Panc1 (cell line): Measurements from ENCODE around the gene SPATA33.

Experiments
- CTCF ChIP-seq: fragments of 450-650 bp; IDR thresholded peaks from 2 replicates; pipeline ENCODE4 v1.5.1; 2017; ENCODE audit warnings: mild to moderate bottlenecking
- POLR2AphosphoS5 ChIP-seq: IDR thresholded peaks from 2 replicates; pipeline ENCODE4 v1.6.1; 2012; ENCODE audit warnings: mild to moderate bottlenecking, low read depth, low read length, moderate library complexity
- SIN3A ChIP-seq: IDR thresholded peaks from 2 replicates; pipeline ENCODE4 v1.6.1; 2012; ENCODE audit warnings: low read depth, mild to moderate bottlenecking, low read length, moderate library complexity, borderline replicate concordance; ENCODE audit not compliant: insufficient read depth
- TCF7L2 ChIP-seq: IDR thresholded peaks from 2 replicates; pipeline ENCODE4 v1.6.1; 2011; ENCODE audit warnings: mild to moderate bottlenecking, low read depth, low read length, inconsistent platforms

- TF ChIP-seq CTCF (no peak), POLR2AphosphoS5 (no peak), TCF7L2 (no peak), SIN3A (no peak)
Observed at GRCh38 chr16:89695086-89695874, 37.6 kb downstream of the SPATA33 start.
